Cardiac fibroblast (primary cell): Measurements from ENCODE around the gene CLCN2.
A peak's percentile ranks its signal among the peaks of the same experiment; 100 is the strongest.

Experiments used
- DNase-seq, 2 donors: peaks; one replicate each; pipeline versions ENCODE4 v3.0.0 to v3.0.0-alpha.2; 2010; ENCODE audit warnings: low read depth in 2 of 2
- H3K4me3 ChIP-seq, 2 donors: replicated peaks in 1 of 2; 1 replicate in 1 of 2; 2 replicates in 1 of 2; pipeline ENCODE4 v1.5.1; 2011; ENCODE audit warnings: low read depth in 2 of 2, low read length in 2 of 2, mild to moderate bottlenecking in 2 of 2, moderate library complexity in 1 of 2
- CTCF ChIP-seq: IDR thresholded peaks from one replicate; pipeline ENCODE4 v1.5.1; 2011; ENCODE audit warnings: low read depth, mild to moderate bottlenecking, low read length, inconsistent platforms

The CLCN2 gene

GRCh38 chr3:184380627-184381260, 19.3 kb upstream of the CLCN2 start:
- H3K4me3 ChIP-seq, result no peak overlapping the region
- no peak for TF ChIP-seq CTCF
- DNase-seq, result no peak

- TF ChIP-seq CTCF, result no peak
- DNase-seq, result peak; percentile 16 to 46
- H3K4me3 ChIP-seq, result no peak overlapping the region
These were observed 18.8 kb upstream of the CLCN2 start for GRCh38 chr3:184380185-184380626.

- H3K4me3 ChIP-seq, result no peak within 1 kb of the TSS
- TF ChIP-seq CTCF, result no peak
- DNase-seq, result no peak
These were observed 18.2 kb upstream of the CLCN2 start, which contains the start of gene CHRD for GRCh38 chr3:184379358-184380184. CHRD (plus strand) TSS chr3:184380054; CDS start chr3:184380319, 265 bp downstream.

- no peak for DNase-seq
- TF ChIP-seq CTCF, result no peak
- no peak overlapping the region for H3K4me3 ChIP-seq
These were observed 17.4 kb upstream of the CLCN2 start for GRCh38 chr3:184378651-184379357.

- TF ChIP-seq CTCF, result no peak
- H3K4me3 ChIP-seq, result no peak within 1 kb of the TSS
- DNase-seq, result no peak
These were observed 16.6 kb upstream of the CLCN2 start, which contains the start of gene THPO for GRCh38 chr3:184377882-184378445. THPO (minus strand) TSS chr3:184378207; CDS start chr3:184376259, 1,948 bp downstream.

GRCh38 chr3:184377374-184377773, 16.0 kb upstream of the CLCN2 start:
- TF ChIP-seq CTCF, result no peak
- no peak overlapping the region for H3K4me3 ChIP-seq
- DNase-seq, result no peak
